ENCODE results near the gene RDX. TPM values are rescaled to one million over a fixed set of nuclear protein-coding genes. Genes with fewer than 3 reads are reported as not detected.

RDX gene
- total RNA-seq, 1 experiment from 2014 or later, result 250 TPM

DNA sequence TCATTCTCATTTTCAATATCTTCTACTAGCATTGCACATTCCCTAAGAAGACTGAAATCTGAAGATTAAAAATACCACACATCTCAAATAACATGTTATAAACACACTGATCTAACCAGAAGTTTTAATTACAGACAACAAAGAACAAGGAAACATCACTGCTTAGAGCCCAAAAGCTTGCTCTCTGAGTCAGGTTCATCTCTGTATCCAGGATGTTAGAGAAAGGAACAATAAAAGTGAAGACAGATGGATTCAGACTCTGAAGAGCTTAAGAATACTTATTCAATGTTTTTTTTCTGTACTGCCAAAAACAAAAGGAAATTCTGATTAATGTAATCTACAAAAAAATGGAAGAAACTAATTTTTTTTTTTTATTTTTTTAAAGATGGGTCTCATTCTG lies 16.5 kb downstream of the RDX start:
- no peaks in the 10 kb centered on the region for H3K9me3 Mint-ChIP-seq (ENCODE audit: unreplicated experiment)
- H3K27ac Mint-ChIP-seq (ENCODE audit: unreplicated experiment), result no peak overlapping the region
- no TSS peak for BruUV-seq (replicated peaks)
- TF ChIP-seq, protein P1, sequence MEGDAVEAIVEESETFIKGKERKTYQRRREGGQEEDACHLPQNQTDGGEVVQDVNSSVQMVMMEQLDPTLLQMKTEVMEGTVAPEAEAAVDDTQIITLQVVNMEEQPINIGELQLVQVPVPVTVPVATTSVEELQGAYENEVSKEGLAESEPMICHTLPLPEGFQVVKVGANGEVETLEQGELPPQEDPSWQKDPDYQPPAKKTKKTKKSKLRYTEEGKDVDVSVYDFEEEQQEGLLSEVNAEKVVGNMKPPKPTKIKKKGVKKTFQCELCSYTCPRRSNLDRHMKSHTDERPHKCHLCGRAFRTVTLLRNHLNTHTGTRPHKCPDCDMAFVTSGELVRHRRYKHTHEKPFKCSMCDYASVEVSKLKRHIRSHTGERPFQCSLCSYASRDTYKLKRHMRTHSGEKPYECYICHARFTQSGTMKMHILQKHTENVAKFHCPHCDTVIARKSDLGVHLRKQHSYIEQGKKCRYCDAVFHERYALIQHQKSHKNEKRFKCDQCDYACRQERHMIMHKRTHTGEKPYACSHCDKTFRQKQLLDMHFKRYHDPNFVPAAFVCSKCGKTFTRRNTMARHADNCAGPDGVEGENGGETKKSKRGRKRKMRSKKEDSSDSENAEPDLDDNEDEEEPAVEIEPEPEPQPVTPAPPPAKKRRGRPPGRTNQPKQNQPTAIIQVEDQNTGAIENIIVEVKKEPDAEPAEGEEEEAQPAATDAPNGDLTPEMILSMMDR (IDR thresholded peaks at IDR 0.05; ENCODE audit: insufficient read depth in 1 of 2, low read depth in 1 of 2, low read length in 1 of 2, severe bottlenecking in 1 of 2, unreplicated experiment in 1 of 2), result no peak
- H3K4me1 ChIP-seq, result peaks cover 5% of the 10 kb centered on the region; the same call in 1 of the 2 replicates
- DNase-seq, result no peak
- no peaks in the 10 kb centered on the region for H3K9me3 ChIP-seq
- H3K27me3 ChIP-seq (replicated peaks; ENCODE audit: control insufficient read depth, insufficient read depth, low read length), result no peaks in the 10 kb centered on the region
- peaks cover 8% of the 10 kb centered on the region for H3K4me1 Mint-ChIP-seq (ENCODE audit: low read depth, unreplicated experiment)
- ChIA-PET POLR2A (no interaction called here), CTCF (no interaction called here)
- intact Hi-C loops (cut with micrococcal nuclease; ENCODE audit: unreplicated experiment), result no loop called here
- no peak overlapping the region for H3K4me3 ChIP-seq (ENCODE audit: low read depth, low read length)
- no peak overlapping the region for H3K4me3 Mint-ChIP-seq (ENCODE audit: unreplicated experiment)
- H3K36me3 Mint-ChIP-seq (ENCODE audit: insufficient read depth, unreplicated experiment), result peaks cover 54% of the 10 kb centered on the region
- no peaks in the 10 kb centered on the region for H3K27me3 Mint-ChIP-seq (ENCODE audit: insufficient read depth, unreplicated experiment)
- no peaks in the 10 kb centered on the region for H3K36me3 ChIP-seq (ENCODE audit: control insufficient read depth, insufficient read depth, low read length)

DNA sequence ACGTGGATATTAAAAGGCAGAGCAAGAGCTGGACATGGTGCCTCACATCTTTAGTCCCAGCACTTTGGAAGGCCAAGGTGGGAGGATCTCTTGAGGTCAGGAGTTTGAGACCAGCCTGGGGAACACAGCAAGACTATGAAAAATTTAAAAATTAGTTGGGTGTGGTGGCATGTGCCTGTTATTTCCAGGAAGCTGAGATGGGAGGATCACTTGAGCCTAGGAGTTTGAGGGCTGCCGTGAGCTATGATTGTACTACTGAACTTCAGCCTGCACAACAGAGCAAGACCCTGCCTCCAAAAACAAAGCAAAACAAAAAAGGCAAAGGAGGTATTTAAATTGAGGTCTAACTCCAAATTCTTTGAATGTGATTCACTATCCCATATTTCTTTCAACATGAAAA lies 23.5 kb downstream of the RDX start:
- Mint-ChIP-seq H3K27me3 (ENCODE audit: insufficient read depth, unreplicated experiment) (no peaks in the 10 kb centered on the region), H3K9me3 (ENCODE audit: unreplicated experiment) (no peaks in the 10 kb centered on the region), H3K4me3 (ENCODE audit: unreplicated experiment) (no peak overlapping the region), H3K27ac (ENCODE audit: unreplicated experiment) (no peak overlapping the region), H3K36me3 (ENCODE audit: insufficient read depth, unreplicated experiment) (peaks cover 84% of the 10 kb centered on the region), H3K4me1 (ENCODE audit: low read depth, unreplicated experiment) (peaks cover 17% of the 10 kb centered on the region)
- Histone ChIP-seq H3K27me3 (replicated peaks; ENCODE audit: control insufficient read depth, insufficient read depth, low read length) (no peaks in the 10 kb centered on the region), H3K36me3 (ENCODE audit: control insufficient read depth, insufficient read depth, low read length) (peaks cover 3% of the 10 kb centered on the region), H3K4me3 (ENCODE audit: low read depth, low read length) (no peak overlapping the region), H3K9me3 (no peaks in the 10 kb centered on the region), H3K4me1 (no peaks in the 10 kb centered on the region)
- TF ChIP-seq, protein P1 (IDR thresholded peaks at IDR 0.05; ENCODE audit: insufficient read depth in 1 of 2, low read depth in 1 of 2, low read length in 1 of 2, severe bottlenecking in 1 of 2, unreplicated experiment in 1 of 2), result no peak
- intact Hi-C loops (cut with micrococcal nuclease; ENCODE audit: unreplicated experiment), result no loop called here
- no peak for DNase-seq
- no TSS peak for BruUV-seq (replicated peaks)
- CTCF ChIA-PET, result no interaction called here
- POLR2A ChIA-PET, result no interaction called here

DNA sequence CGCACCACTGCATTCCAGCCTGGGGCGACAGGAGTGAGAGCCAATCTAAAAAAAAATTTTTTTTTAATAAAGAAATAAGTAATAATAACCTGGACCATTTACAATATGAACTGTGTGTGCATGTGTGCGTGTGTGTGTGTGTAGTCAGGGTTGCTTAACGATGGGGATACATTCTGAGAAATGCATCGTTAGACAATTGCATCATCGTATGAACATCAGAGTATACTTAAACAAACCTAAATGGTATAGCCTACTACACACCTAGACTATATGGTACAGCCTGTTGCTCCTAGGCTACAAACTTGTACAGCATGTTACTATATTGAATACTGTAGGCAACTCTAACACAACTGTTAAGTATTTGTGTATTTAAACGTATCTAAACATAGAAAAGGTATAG lies 26.4 kb downstream of the RDX start:
- Histone ChIP-seq H3K9me3 (no peaks in the 10 kb centered on the region), H3K4me3 (ENCODE audit: low read depth, low read length) (no peak overlapping the region), H3K27me3 (replicated peaks; ENCODE audit: control insufficient read depth, insufficient read depth, low read length) (no peaks in the 10 kb centered on the region), H3K4me1 (no peaks in the 10 kb centered on the region), H3K36me3 (ENCODE audit: control insufficient read depth, insufficient read depth, low read length) (peaks cover 3% of the 10 kb centered on the region)
- CTCF ChIA-PET, result no interaction called here
- no peak for DNase-seq
- peaks cover 85% of the 10 kb centered on the region for H3K36me3 Mint-ChIP-seq (ENCODE audit: insufficient read depth, unreplicated experiment)
- peaks cover 25% of the 10 kb centered on the region for H3K4me1 Mint-ChIP-seq (ENCODE audit: low read depth, unreplicated experiment)
- H3K27ac Mint-ChIP-seq (ENCODE audit: unreplicated experiment), result no peak overlapping the region
- no TSS peak for BruUV-seq (replicated peaks)
- H3K4me3 Mint-ChIP-seq (ENCODE audit: unreplicated experiment), result no peak overlapping the region
- no peaks in the 10 kb centered on the region for H3K27me3 Mint-ChIP-seq (ENCODE audit: insufficient read depth, unreplicated experiment)
- no peaks in the 10 kb centered on the region for H3K9me3 Mint-ChIP-seq (ENCODE audit: unreplicated experiment)
- POLR2A ChIA-PET, result no interaction called here
- TF ChIP-seq, protein P1 (IDR thresholded peaks at IDR 0.05; ENCODE audit: insufficient read depth in 1 of 2, low read depth in 1 of 2, low read length in 1 of 2, severe bottlenecking in 1 of 2, unreplicated experiment in 1 of 2), result no peak
- intact Hi-C loops (cut with micrococcal nuclease; ENCODE audit: unreplicated experiment), result no loop called here
